GM23338 (cell line): ENCODE data around the gene IL21R.

Experiments
- CREB1 ChIP-seq: fragments of 250-450 bp; sonication (Bioruptor Pico); IDR thresholded peaks from 2 replicates; pipeline ENCODE4 v1.5.0; 2020; ENCODE audit warnings: low read depth, mild to moderate bottlenecking, moderate library complexity
- CTCF ChIP-seq, 2 experiments: fragments of 200-600 bp in 1 of 2; sonication (generic) in 1 of 2; conservative IDR thresholded peaks; 2 replicates each; pipeline versions ENCODE4 v1.5.1 to v1.6.1; 2016 to 2017; ENCODE audit warnings: antibody characterized with exemption in 2 of 2, low read depth in 2 of 2, mild to moderate bottlenecking in 2 of 2, moderate library complexity in 1 of 2
- ETS1 ChIP-seq: IDR thresholded peaks from 2 replicates; pipeline ENCODE4 v1.6.1; 2016; ENCODE audit warnings: antibody characterized with exemption
- EZH2 ChIP-seq: fragments of 200-600 bp; sonication (generic); IDR thresholded peaks from one replicate; pipeline ENCODE4 v1.8.0; 2017; ENCODE audit warnings: antibody characterized with exemption, mild to moderate bottlenecking, low read depth; ENCODE audit not compliant: unreplicated experiment
- EZH2phosphoT487 ChIP-seq: fragments of 200-600 bp; sonication (generic); IDR thresholded peaks from one replicate; pipeline ENCODE4 v1.8.1; 2018; ENCODE audit warnings: antibody characterized with exemption; ENCODE audit not compliant: unreplicated experiment
- JUNB ChIP-seq: IDR thresholded peaks from one replicate; pipeline ENCODE4 v1.6.1; 2016; ENCODE audit warnings: antibody characterized with exemption; ENCODE audit not compliant: unreplicated experiment
- POLR2AphosphoS5 ChIP-seq: IDR thresholded peaks from 2 replicates; pipeline ENCODE4 v1.6.1; 2016; ENCODE audit warnings: antibody characterized with exemption, low read depth
- REST ChIP-seq: IDR thresholded peaks from one replicate; pipeline ENCODE4 v1.6.1; 2018; ENCODE audit warnings: antibody characterized with exemption; ENCODE audit not compliant: unreplicated experiment
- STAT1 ChIP-seq: IDR thresholded peaks from one replicate; pipeline ENCODE4 v1.6.1; 2016; ENCODE audit warnings: antibody characterized with exemption; ENCODE audit not compliant: unreplicated experiment

- TF ChIP-seq STAT1 = no peak
- no peak for TF ChIP-seq CTCF (conservative IDR thresholded peaks at IDR 0.05; ENCODE audit: low read depth in 2 of 2)
- no peak for TF ChIP-seq CREB1 (CRISPR knock-in tag)
- TF ChIP-seq EZH2phosphoT487 = no peak
- no peak for TF ChIP-seq POLR2AphosphoS5
- TF ChIP-seq REST = no peak
- no peak for TF ChIP-seq EZH2
- TF ChIP-seq JUNB = no peak
- TF ChIP-seq ETS1 = no peak
These were observed 31.7 kb upstream of the IL21R start for GRCh38 chr16:27370318-27370717.
